ENCODE results near the gene C1QTNF5. TPM values are rescaled to one million over a fixed set of nuclear protein-coding genes. Genes with fewer than 3 reads are reported as not detected.

Gene C1QTNF5
- total and polyA plus RNA-seq, 7 donors: 3.2 to 12.0 (median 8.1) TPM

DNA sequence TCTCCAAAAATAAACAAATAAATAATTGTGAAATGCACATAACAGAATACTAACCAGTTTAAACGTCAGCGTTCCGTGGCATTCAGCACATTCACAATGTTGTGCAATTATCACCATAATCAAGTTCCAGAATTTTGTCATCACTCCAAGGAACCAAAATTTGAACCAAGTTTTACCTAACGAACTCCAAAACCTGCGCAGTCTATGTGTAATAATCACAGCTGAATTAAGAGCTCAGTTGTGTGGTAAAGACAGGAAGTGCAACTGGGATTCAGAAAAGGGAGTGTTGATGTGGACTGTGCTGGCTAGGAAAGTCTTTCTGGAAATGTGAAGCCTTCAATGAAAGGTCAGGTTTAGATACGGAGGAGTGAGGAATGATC is 18.3 kb downstream of the C1QTNF5 start:
- DNase-seq: no peak
- TF ChIP-seq, protein P1, sequence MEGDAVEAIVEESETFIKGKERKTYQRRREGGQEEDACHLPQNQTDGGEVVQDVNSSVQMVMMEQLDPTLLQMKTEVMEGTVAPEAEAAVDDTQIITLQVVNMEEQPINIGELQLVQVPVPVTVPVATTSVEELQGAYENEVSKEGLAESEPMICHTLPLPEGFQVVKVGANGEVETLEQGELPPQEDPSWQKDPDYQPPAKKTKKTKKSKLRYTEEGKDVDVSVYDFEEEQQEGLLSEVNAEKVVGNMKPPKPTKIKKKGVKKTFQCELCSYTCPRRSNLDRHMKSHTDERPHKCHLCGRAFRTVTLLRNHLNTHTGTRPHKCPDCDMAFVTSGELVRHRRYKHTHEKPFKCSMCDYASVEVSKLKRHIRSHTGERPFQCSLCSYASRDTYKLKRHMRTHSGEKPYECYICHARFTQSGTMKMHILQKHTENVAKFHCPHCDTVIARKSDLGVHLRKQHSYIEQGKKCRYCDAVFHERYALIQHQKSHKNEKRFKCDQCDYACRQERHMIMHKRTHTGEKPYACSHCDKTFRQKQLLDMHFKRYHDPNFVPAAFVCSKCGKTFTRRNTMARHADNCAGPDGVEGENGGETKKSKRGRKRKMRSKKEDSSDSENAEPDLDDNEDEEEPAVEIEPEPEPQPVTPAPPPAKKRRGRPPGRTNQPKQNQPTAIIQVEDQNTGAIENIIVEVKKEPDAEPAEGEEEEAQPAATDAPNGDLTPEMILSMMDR (IDR thresholded peaks at IDR 0.05): no peak
- H3K27me3 ChIP-seq (ENCODE audit: insufficient read depth in 3 of 3, low read length in 2 of 3): no peaks in the 10 kb centered on the region
- 61% methylated on average over 6 of the region's 6 CpGs for WGBS, 3 donors
- ATAC-seq: no peak
- intact Hi-C loops (cut with DNase I): loop anchor here in 1 of 2 donors (5.0 to 10.0 kb wide), 2 partner anchors 115 to 178 kb away; partner anchors contain the start of genes ABCG4 and CBL
- H3K27ac ChIP-seq: peak overlapping the region; percentile 80
- H3K4me3 ChIP-seq: peak overlapping the region; percentile 62
- H3K4me1 ChIP-seq: peaks cover 4% of the 10 kb centered on the region
- no peaks in the 10 kb centered on the region for H3K36me3 ChIP-seq (ENCODE audit: insufficient read depth in 1 of 2, low read depth in 1 of 2)
- no peaks in the 10 kb centered on the region for H3K9me3 ChIP-seq

- DNase-seq (peak; percentile 53 to 70), ATAC-seq (peak; percentile 13 to 49 (median 22))
- Histone ChIP-seq H3K36me3 (ENCODE audit: insufficient read depth in 1 of 2, low read depth in 1 of 2) (no peaks in the 10 kb centered on the region), H3K27me3 (ENCODE audit: insufficient read depth in 3 of 3, low read length in 2 of 3) (no peaks in the 10 kb centered on the region), H3K4me1 (peaks cover 4% of the 10 kb centered on the region), H3K9me3 (no peaks in the 10 kb centered on the region), H3K4me3 (peak overlapping the region; percentile 62), H3K27ac (peak overlapping the region; percentile 80)
- intact Hi-C loops (cut with DNase I): loop anchor here in 1 of 2 donors (5.0 to 10.0 kb wide), 2 partner anchors 114 to 176 kb away; partner anchors contain the start of genes ABCG4 and CBL
- 9 to 12% (median 11%) methylated on average over 58 to 60 of the region's 60 CpGs for WGBS, 3 donors
- TF ChIP-seq, protein P1 (IDR thresholded peaks at IDR 0.05): no peak
Measured at GRCh38 chr11:119320776-119321524, 19.7 kb downstream of the C1QTNF5 start.

- no peaks in the 10 kb centered on the region for H3K36me3 ChIP-seq (ENCODE audit: insufficient read depth in 1 of 2, low read depth in 1 of 2)
- ATAC-seq: no peak
- intact Hi-C loops (cut with DNase I): loop anchor here in 1 of 2 donors (5.0 to 10.0 kb wide), 2 partner anchors 113 to 176 kb away; partner anchors contain the start of genes ABCG4 and CBL
- H3K27me3 ChIP-seq (ENCODE audit: insufficient read depth in 3 of 3, low read length in 2 of 3): no peaks in the 10 kb centered on the region
- peaks cover 9% of the 10 kb centered on the region for H3K4me1 ChIP-seq
- WGBS, 3 donors: 44 to 52% (median 50%) methylated on average over 10 to 17 of the region's 17 CpGs
- H3K4me3 ChIP-seq: peak overlapping the region; percentile 62
- TF ChIP-seq, protein P1 (IDR thresholded peaks at IDR 0.05): no peak
- H3K9me3 ChIP-seq: no peaks in the 10 kb centered on the region
- peak; percentile 40 to 58 for DNase-seq
- peak overlapping the region; percentile 80 for H3K27ac ChIP-seq
Measured at GRCh38 chr11:119320240-119320775, 20.4 kb downstream of the C1QTNF5 start.

- H3K36me3 ChIP-seq (ENCODE audit: insufficient read depth in 1 of 2, low read depth in 1 of 2): peaks cover 0 to 1% of the 10 kb centered on the region in 2 donors
- H3K4me1 ChIP-seq: peaks cover 9% of the 10 kb centered on the region
- peak overlapping the region; percentile 62 for H3K4me3 ChIP-seq
- TF ChIP-seq, protein P1 (IDR thresholded peaks at IDR 0.05): no peak
- ATAC-seq (no peak), DNase-seq (no peak)
- H3K27me3 ChIP-seq (ENCODE audit: insufficient read depth in 3 of 3, low read length in 2 of 3): no peaks in the 10 kb centered on the region
- intact Hi-C loops (cut with DNase I): loop anchor here (5.0 to 10.0 kb wide), 3 partner anchors 112 to 175 kb away; partner anchors contain the start of genes CBL (in 2 of the 2) and ABCG4 (in 1 of the 2)
- no peaks in the 10 kb centered on the region for H3K9me3 ChIP-seq
- peak overlapping the region; percentile 80 for H3K27ac ChIP-seq
- 66 to 71% (median 70%) methylated on average over 11 of the region's 11 CpGs for WGBS, 3 donors
Measured at GRCh38 chr11:119319700-119320239, 20.9 kb downstream of the C1QTNF5 start.
